OCI-LY1 (cell line): Measurements from ENCODE around the gene DPH5.

Experiments
- CTCF ChIP-seq: fragments of 200-600 bp; sonication (generic), shearing (Covaris generic); IDR thresholded peaks from 2 replicates; pipeline ENCODE4 v1.5.1; 2017; ENCODE audit warnings: mild to moderate bottlenecking, antibody characterized with exemption, low read length, moderate library complexity, mixed read lengths
- EZH2 ChIP-seq: fragments of 200-600 bp; sonication (generic), shearing (Covaris generic); IDR thresholded peaks from 2 replicates; pipeline ENCODE4 v1.8.0; 2017; ENCODE audit warnings: borderline replicate concordance, mixed run types, mild to moderate bottlenecking, antibody characterized with exemption, low read length, moderate library complexity, mixed read lengths

GRCh38 chr1:101003012-101003650 lies 22.5 kb downstream of the DPH5 start:
- TF ChIP-seq CTCF = no peak
- TF ChIP-seq EZH2 = no peak
